BE2C (cell line): ENCODE measurements around the gene KLHL22.

Source experiments
- DNase-seq: peaks from one replicate; pipeline ENCODE4 v3.0.0-alpha.2; 2020
- H3K27me3 ChIP-seq: fragments of 250-450 bp; sonication (Bioruptor Pico); 2 replicates; pipeline ENCODE4 v1.5.1; 2020; ENCODE audit warnings: mild to moderate bottlenecking
- H3K36me3 ChIP-seq: fragments of 250-450 bp; sonication (Bioruptor Pico); 2 replicates; pipeline ENCODE4 v1.5.1; 2020; ENCODE audit warnings: mild to moderate bottlenecking
- H3K4me1 ChIP-seq: fragments of 250-450 bp; sonication (Bioruptor Pico); 2 replicates; pipeline ENCODE4 v1.5.1; 2020
- H3K4me3 ChIP-seq: 2 replicates; pipeline ENCODE4 v1.5.1; 2011; ENCODE audit warnings: low read depth, low read length
- H3K9me3 ChIP-seq: fragments of 250-450 bp; sonication (Bioruptor Pico); 2 replicates; pipeline ENCODE4 v1.5.1; 2020
- CTCF ChIP-seq: IDR thresholded peaks from 2 replicates; pipeline ENCODE4 v1.5.1; 2012; ENCODE audit warnings: mild to moderate bottlenecking, low read depth, low read length

Gene KLHL22

GRCh38 chr22:20436307-20436767, 59.3 kb downstream of the KLHL22 start:
- H3K4me1 ChIP-seq, result no peaks in the 10 kb centered on the region
- H3K4me3 ChIP-seq, result peak overlapping the region; percentile 70
- H3K36me3 ChIP-seq, result no peaks in the 10 kb centered on the region; the same call in none of the 2 replicates
- H3K27me3 ChIP-seq, result peaks cover 18% of the 10 kb centered on the region
- TF ChIP-seq CTCF, result no peak
- DNase-seq, result no peak
- H3K9me3 ChIP-seq, result no peaks in the 10 kb centered on the region

DNA sequence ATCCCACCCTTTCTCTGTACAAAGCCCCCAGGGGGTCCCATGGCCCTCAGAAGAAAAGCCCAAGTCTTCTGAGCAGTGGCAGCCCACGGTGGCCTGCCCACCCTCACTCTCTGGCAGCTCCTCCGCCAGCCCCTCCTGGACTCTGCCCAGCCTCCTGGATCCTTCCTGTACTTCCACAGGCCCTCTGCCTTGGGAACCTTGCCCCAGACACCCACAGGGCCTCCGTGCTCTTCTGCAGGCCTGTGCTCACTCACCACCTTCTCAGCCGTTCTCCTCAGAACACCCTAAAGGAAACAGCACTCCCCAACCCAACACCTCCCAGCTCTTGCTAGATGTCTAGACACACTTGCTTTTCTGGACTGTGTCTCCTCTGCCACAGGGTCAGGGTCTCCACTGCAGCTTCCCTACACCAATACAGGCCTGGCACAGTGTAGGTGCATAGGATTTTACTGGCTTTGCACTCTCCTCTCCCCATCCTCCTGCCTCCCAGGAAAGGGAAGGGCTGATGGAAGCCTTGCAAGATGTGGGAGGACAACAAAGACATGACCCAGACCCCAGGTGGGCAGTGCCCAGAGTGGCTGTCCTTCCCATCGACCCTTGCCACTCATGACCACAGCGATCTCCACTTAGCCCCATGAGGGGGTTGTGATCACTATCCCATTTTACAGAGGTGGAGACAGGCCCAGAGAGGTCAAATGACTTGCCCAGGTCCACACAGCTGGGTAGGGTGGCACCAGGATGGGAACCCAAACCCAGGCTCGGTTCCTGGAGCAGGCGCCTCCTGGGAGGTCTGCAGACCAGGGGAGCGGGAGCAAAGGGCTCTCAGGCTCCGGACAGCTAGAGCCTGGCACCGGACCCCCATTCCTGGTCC, 59.9 kb downstream of the KLHL22 start:
- Histone ChIP-seq H3K9me3 (no peaks in the 10 kb centered on the region), H3K27me3 (peaks cover 18% of the 10 kb centered on the region), H3K36me3 (no peaks in the 10 kb centered on the region; the same call in none of the 2 replicates), H3K4me1 (no peaks in the 10 kb centered on the region), H3K4me3 (peak overlapping the region; percentile 70)
- DNase-seq, result no peak
- no peak for TF ChIP-seq CTCF

GRCh38 chr22:20434773-20435172, 60.8 kb downstream of the KLHL22 start:
- H3K36me3 ChIP-seq, result no peaks in the 10 kb centered on the region; the same call in 1 of the 2 replicates
- H3K27me3 ChIP-seq, result peaks cover 18% of the 10 kb centered on the region

GRCh38 chr22:20434264-20434751, 61.3 kb downstream of the KLHL22 start:
- Histone ChIP-seq H3K36me3 (no peaks in the 10 kb centered on the region; the same call in 1 of the 2 replicates), H3K9me3 (no peaks in the 10 kb centered on the region), H3K4me1 (no peaks in the 10 kb centered on the region), H3K27me3 (peaks cover 18% of the 10 kb centered on the region), H3K4me3 (no peak overlapping the region)
- DNase-seq, result no peak
- no peak for TF ChIP-seq CTCF

More at GRCh38 chr22:20434773-20435172, 60.8 kb downstream of the KLHL22 start:
- Histone ChIP-seq H3K9me3 (no peaks in the 10 kb centered on the region), H3K4me1 (no peaks in the 10 kb centered on the region), H3K4me3 (no peak overlapping the region)
- TF ChIP-seq CTCF, result no peak
- DNase-seq, result no peak

DNA sequence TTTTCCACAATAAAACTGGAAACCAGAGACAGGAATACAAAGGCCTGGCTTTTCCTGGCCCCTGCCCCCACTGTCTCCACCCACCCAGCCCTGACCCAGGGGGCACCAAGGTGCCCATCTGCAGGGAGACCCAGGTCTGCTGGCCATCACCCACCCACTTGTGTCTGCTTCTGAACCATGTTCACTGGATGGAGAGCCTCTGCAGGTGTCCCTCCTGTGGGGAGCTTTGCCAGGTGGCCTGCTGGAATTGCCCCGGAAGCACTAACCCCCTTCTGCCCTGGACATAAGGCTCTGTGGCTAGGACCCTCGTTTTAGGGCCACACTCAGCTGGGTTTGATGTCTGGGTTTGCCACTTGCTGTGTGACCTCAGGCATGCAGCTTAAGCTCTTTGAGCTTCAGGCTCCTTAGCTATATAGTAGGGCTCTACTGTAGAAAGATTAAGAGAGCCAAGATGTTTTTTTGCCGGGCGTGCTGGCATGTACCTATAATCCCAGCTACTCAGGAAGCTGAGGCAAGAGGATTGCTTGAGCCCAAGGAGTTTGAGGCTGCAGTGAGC, 61.8 kb downstream of the KLHL22 start:
- no peaks in the 10 kb centered on the region for H3K4me1 ChIP-seq
- no peak for TF ChIP-seq CTCF
- H3K36me3 ChIP-seq, result peaks cover 1% of the 10 kb centered on the region; the same call in 1 of the 2 replicates
- no peaks in the 10 kb centered on the region for H3K9me3 ChIP-seq
- H3K27me3 ChIP-seq, result peaks cover 18% of the 10 kb centered on the region
- no peak overlapping the region for H3K4me3 ChIP-seq
- DNase-seq, result no peak
